NCI-H146 treated with DMSO at 0.1 percent for 48 hours (cell line): ENCODE data around the gene ACAD8.
"Not testable (repeated sequence)": the region's sequence is repeated elsewhere in the genome, so short reads cannot be mapped to it uniquely, and the experiment has no call there.

Experiments
- DNase-seq: peaks from one replicate; lab custom pipeline; 2025; ENCODE audit not compliant: unreplicated experiment; lab: John Stamatoyannopoulos, UW

ACAD8 gene

GRCh38 chr11:134238956-134239355 lies 14.4 kb upstream of the ACAD8 start:
- DNase-seq, result no peak

DNA sequence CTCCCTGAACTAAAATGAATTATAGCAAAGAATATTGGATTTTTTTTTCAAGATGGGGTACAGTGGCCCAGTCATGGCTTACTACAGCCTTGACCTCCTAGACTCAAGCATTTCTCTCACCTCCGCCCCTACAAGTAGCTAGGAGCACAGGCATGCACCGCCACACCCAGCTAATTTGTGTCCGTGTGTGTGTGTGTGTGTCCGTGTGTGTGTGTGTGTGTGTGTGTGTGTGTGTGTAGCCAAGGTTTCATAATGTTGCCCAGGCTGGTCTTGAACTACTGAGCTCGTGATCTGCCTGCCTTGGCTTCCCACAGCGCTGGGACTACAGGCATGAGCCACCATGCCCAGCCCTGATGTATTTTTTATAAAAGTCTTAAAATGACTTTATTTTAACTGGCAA lies 12.8 kb upstream of the ACAD8 start:
- no peak for DNase-seq

DNA sequence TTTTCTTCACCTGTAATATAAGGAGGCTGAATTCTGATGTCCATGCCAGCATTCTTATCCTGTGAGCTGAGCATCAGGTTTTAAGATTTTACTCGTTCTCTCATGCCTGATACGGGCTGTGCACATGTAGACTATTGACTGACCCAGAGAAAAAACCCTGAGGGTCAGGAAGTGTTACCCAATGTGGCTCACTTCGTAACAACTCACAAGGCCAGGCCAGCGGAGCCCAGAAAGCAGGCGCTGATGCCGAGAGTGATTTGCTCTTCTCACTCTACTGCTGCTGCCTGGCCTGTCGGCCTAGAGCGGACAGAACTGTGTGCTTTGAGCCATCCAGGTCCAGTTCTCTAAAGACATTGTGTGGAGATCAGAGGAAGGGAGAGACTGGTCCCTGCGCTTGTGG lies 11.0 kb upstream of the ACAD8 start:
- peak; percentile 76 for DNase-seq

GRCh38 chr11:134243913-134244312 lies 9.5 kb upstream of the ACAD8 start:
- DNase-seq, result no peak

DNA sequence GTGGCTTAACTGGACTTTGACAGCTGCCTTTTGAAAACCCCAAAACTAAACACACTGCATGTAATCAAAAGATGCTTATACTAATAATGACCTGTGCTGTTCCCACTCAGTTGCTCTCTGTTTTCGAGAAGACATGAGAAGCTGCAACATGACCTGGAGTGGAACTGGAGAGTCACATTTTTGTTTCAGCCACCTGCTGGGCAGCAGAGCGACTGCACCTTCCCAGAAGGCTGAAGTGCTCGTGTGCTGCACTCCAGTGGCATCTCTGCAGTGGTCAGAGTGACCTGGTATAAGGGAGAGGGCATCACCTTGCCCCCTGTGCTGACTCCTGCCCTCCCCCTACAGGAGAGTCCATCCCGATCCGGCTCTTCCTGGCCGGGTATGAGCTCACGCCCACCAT lies 8.8 kb upstream of the ACAD8 start:
- DNase-seq, result no peak

DNA sequence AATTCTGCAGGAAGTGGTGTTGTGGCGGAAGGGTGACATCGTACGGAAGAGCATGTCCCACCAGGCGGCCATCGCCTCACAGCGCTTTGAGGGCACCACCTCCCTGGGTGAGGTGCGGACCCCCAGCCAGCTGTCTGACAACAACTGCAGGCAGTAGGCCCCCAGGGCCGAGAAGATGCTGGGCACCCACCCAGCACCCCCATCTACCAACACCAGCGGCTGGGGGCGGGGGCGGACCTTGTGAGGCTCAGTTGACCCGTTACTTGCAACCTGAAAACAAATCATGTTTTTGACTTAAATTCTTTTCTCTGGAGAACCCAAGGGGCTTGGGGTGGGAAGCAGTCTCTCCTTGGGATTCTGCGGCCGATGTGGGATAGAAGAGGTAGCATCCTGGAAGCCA lies 7.9 kb upstream of the ACAD8 start:
- DNase-seq, result no peak

DNA sequence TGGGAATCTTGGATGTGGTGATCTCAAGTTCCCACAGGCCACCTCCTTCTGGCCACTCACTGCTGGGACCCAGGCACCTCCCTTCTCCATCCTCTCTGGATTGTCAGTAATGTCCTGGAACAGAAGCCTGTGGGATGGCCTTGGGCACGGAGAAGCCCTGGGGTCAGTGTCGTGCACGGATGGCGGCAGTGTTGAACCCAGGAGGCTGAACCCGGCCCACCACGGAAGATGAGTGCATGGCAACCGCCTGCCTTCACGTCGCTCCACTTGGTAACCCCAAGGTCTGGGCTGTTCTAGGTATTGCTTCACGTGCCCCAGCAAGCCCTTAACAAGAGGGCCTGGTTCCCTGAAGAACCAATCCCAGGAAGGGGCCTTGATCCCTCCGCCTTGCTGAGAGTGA lies 7.3 kb upstream of the ACAD8 start:
- DNase-seq, result no peak

GRCh38 chr11:134246678-134247077 lies 6.7 kb upstream of the ACAD8 start:
- no peak for DNase-seq

DNA sequence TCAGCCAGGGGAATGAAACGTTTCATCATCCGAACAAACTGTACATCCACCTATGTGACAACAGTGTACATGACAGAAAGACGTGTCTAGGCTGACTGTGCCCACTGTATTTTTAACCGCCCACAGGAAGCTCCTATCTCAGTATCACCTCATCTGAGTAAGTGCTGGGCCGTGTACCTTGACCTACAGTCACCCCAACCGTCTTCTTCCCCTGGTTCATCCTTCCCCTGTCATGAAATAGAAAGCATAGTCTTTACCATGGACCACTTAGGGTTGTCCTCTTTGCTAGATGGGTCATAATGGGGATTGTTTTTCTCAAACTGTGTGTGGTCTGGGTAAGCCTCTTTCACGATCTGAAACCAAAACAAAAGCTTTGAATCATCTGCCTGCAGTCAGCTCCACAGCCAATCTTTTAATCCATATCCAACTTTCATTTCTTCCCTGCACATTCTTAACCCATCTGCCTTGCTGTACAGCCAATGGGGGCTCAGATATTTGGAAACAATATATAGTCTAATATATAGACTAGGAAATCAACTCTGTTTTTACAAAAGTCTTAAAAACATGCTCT lies 4.4 kb upstream of the ACAD8 start:
- DNase-seq, result no peak

DNA sequence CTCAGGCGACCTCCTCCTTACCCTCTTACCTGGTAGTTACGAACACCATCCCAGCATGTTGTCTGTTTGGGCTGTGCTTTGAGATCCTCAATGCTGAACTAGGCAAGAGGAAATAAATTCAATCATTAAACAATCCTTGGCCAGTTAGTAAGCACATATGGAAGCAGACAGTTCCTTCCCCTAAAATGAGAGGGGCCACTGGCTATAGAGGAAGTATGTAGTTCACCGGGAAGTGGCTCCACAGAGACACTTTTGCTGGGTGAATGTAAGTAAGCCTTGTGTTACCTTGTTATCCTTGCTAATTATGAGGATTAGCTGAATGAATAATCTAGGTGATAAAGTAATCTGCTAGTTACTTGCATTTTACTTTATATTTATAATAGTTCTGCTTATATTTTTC lies 3.1 kb upstream of the ACAD8 start:
- no peak for DNase-seq

DNA sequence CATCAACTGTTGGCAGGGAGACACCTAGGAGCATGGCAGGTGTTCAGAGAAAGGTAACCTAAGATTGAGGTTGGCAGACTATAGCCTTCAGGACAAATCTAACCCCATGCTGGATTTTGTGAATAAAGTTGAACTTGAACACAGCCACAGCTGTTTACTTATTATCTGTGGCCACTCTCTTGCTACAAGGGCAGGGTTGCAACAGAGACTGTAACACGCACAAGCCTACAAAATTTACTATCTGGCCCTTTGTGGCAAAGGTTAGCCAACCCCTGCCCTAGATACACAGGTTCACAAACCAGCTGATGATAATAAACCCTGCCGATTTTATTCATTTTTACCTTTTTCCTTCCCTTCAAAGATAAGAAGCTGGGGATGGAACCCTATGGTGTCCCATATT lies 2.7 kb upstream of the ACAD8 start:
- no peak for DNase-seq

DNA sequence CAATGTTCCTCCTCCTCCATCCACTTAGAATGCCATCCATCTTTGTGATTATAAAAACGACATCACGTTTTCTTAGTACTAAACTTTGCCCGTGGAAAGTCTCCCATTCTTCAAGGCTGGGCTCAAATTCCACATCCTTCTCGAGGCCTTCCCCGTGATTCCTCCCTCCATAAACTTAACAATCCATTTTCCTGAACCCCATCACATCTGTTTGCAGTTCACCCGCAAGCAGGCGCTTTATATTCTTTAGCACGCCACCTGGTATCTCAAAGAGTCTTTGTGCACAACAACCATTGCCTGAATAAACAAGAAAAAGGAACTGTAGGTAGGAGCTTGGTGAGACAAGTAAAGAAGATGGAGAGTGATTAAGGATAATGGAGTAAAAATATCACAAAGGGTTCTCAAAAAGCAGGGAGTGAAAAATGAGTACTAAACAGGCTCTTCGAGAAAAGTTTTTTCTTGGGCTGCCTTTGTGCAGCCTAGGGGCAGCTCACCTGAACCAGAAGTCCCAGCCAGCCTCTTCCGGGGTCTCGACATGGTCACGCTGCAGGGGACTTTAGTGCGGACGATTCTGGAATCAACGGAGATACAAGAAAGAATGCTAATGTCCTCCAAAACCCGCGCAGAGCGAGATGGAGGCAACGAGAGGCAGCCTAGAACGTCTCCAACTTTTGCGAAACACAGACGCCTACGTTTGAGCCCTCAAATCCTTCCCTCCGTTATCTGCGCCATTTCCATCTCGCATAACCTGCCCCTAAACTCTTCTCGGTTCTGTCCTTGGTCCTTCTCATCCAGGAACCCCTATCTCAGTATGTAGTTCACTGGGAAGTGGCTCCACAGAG lies 801 bp upstream of the ACAD8 start:
- peak; percentile 83 for DNase-seq

GRCh38 chr11:134254433-134255183 lies 1.2 kb downstream of the ACAD8 start:
- no peak for DNase-seq

DNA sequence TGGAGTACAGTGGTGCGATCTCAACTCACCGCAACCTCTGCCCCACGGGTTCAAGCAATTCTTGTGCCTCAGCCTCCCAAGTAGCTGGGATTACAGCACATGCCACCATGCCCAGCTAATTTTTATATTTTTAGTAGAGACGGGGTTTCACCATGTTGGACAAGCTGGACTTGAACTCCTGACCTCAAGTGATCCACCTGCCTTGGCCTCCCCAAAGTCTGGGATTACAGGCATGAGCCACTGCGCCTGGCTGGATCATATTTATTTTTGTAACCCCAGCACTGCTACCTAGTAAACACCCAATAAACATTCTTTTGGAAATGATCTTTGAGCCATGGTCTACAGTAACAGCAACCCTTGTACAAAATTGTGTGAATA lies 1.8 kb downstream of the ACAD8 start:
- not testable (repeated sequence) for DNase-seq

- DNase-seq, result no peak
Observed at GRCh38 chr11:134257101-134257500, 3.7 kb downstream of the ACAD8 start.

DNA sequence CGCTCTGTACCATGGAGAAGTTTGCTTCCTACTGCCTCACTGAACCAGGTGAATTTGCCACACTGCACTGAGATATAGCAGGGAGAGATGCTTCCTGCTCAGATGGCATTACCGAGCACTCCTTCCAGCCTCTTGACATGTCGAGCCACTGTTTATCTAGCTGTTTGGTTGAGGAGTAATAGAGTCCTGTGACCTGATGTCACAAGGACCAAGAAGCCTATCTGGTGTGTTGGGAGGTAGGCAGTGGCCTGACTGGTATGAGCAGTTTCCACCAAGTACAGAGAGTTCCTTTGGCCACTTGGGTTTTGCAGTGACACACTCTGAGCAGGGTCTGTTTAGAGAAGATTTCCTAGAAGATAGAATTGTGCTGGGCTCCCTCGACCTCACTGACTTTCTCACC lies 5.2 kb downstream of the ACAD8 start:
- DNase-seq, result no peak

DNA sequence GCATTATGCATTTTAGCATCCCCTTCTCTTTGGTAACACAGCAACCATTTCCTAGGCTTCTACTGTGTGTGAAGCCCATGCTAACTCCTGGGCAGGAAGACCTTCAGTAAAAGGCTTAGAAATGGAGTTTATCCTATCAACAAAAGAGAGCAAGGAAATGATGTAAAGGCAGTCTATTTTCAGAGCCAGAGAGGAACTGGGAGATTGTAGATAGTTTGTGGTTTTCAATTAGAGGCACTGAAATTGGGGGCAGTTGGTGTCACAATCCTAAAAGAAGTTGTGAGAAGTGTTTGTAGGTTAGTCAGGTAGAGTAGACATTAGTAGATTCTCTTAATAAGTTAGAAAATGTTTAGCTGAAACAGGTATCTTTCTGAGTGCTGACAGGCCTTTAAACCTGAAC lies 7.1 kb downstream of the ACAD8 start:
- DNase-seq, result no peak

DNA sequence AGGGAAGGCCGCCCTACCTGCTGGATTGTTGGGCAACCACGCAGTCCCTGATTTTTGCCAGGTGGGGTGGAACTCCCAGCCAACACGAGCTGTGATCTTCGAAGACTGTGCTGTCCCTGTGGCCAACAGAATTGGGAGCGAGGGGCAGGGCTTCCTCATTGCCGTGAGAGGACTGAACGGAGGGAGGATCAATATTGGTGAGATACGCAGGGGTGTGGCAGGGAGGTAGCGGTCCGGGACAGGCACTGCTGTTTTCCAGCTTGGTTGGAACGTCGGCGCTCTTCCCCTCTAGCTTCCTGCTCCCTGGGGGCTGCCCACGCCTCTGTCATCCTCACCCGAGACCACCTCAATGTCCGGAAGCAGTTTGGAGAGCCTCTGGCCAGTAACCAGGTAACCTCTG lies 7.6 kb downstream of the ACAD8 start:
- no peak for DNase-seq

- DNase-seq, result no peak
Observed at GRCh38 chr11:134261626-134262488, 8.5 kb downstream of the ACAD8 start.

DNA sequence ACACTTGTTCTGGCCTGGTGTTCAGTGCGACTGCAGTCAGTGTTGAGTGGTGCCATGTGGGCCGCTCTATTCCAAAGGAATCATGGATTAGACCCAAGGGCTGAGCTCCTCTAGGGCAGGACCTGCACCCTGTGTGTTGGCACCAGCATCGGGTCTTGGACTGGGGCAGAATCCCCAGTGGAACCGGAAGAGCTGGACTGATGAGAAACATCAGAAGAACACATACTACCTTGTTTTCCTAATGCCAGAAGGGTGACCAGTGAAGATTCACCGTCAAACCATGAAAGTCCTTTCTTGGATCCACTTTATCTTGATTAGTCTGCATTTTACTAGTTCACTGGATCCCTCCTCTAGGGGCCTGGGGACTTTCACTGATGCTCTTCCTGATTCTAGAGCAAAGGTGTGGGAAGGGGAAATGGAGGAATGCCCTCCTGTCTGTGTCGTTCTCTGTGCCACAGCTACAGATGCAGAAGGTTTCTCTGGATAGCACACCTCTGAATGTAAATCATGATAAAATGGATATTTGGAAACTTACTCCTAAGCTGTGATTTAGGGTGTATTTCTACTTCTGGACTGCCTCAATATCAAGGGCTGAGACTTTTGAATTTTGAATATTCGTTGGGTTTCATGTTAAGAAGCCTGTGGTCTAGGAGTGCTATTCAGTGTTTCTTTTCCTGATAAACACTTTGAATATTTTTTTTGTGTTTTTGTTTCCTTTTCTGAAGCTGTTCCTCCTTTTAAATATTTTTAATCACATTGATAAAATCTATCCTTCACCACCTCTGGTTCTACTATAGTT lies 11.8 kb downstream of the ACAD8 start:
- no peak for DNase-seq
